Measurements from ENCODE around the gene TAOK2.

TAOK2 gene

DNA sequence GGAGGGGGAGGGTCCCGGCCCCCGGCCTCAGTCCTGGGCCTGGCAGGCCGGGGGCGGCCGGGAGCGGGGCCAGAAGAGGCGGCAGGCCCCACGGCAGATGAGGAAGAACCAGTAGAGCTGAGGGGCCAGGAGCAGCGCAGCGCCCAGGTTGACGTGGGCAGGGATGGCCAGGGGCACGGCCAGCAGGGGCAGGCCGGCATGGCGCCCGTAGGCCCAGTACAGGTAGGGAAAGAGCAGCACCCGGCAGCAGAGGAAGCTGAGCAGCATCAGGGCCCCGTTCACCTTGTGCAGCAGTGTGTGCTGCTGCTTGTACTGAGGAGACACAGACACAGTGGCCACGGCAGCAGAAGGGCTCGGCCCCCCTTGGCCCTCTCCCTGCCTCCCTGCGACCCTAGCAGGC is 51.5 kb downstream of the TAOK2 start:
- no peaks in the 10 kb centered on the region for H3K79me1 ChIP-seq (ENCODE audit: low read length)
- no peak overlapping the region for H3K9ac ChIP-seq (ENCODE audit: low read length)
- no peak overlapping the region for H3K4me3 ChIP-seq (ENCODE audit: low read length)
- no peaks in the 10 kb centered on the region for H3K79me2 ChIP-seq (ENCODE audit: control insufficient read depth, insufficient read depth, low read length)
- H3K23ac ChIP-seq (ENCODE audit: low read length): no peak overlapping the region
- no peak overlapping the region for H2BK15ac ChIP-seq (replicated peaks; ENCODE audit: low read depth)
- no peak overlapping the region for H3K4me2 ChIP-seq (ENCODE audit: low read length)
- no peaks in the 10 kb centered on the region for H3K36me3 ChIP-seq (ENCODE audit: control insufficient read depth, insufficient read depth, low read length)
- H3K4me1 ChIP-seq (ENCODE audit: control insufficient read depth, low read depth, low read length): no peaks in the 10 kb centered on the region
- H3K27ac ChIP-seq (ENCODE audit: low read depth, low read length): no peak overlapping the region
- H3K18ac ChIP-seq (ENCODE audit: low read length): no peak overlapping the region
- H3K4ac ChIP-seq (ENCODE audit: low read depth, low read length): no peak overlapping the region
- WGBS (ENCODE audit: extremely low coverage, insufficient coverage, low lambda C conversion rate): no CpG with 5 or more reads among the region's 20 CpGs
- H3K27me3 ChIP-seq (ENCODE audit: insufficient read depth, low read length, poor library complexity): no peaks in the 10 kb centered on the region
- H3K56ac ChIP-seq (ENCODE audit: low read length): no peak overlapping the region
- H2BK120ac ChIP-seq (ENCODE audit: low read depth, low read length): no peak overlapping the region
- H2BK5ac ChIP-seq (ENCODE audit: low read length): no peak overlapping the region
- H4K5ac ChIP-seq (ENCODE audit: low read length): no peak overlapping the region
- DNase-seq: no peak
- H2AK5ac ChIP-seq (ENCODE audit: low read length): no peak overlapping the region
- H4K8ac ChIP-seq (ENCODE audit: low read depth, low read length): no peak overlapping the region

DNA sequence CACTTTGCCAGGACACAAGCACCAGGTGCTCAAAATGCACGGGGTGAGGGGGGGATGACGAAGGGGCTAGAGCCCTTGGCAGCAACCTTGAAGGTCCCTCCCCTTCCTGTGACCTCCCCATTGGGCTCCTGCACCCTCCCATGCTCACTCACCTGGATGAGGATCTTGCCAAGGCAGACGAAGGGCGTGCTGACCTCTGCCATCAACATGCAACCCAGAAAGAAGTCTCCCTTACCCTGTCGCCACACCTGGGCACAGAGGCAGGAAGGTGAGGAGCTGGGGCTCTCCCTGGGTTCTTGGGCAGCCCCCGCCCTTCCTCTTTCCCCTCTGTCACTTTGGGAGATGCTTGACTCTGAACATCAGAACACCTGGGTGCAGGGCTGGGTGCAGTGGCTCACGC is 51.9 kb downstream of the TAOK2 start:
- Histone ChIP-seq H3K4ac (ENCODE audit: low read depth, low read length) (no peak overlapping the region), H3K36me3 (ENCODE audit: control insufficient read depth, insufficient read depth, low read length) (no peaks in the 10 kb centered on the region), H3K79me2 (ENCODE audit: control insufficient read depth, insufficient read depth, low read length) (no peaks in the 10 kb centered on the region), H3K79me1 (ENCODE audit: low read length) (no peaks in the 10 kb centered on the region), H3K4me3 (ENCODE audit: low read length) (no peak overlapping the region), H2BK5ac (ENCODE audit: low read length) (no peak overlapping the region), H3K27me3 (ENCODE audit: insufficient read depth, low read length, poor library complexity) (no peaks in the 10 kb centered on the region), H3K18ac (ENCODE audit: low read length) (no peak overlapping the region), H3K23ac (ENCODE audit: low read length) (no peak overlapping the region), H2BK15ac (replicated peaks; ENCODE audit: low read depth) (no peak overlapping the region), H2AK5ac (ENCODE audit: low read length) (no peak overlapping the region), H4K8ac (ENCODE audit: low read depth, low read length) (no peak overlapping the region), H2BK120ac (ENCODE audit: low read depth, low read length) (no peak overlapping the region), H4K5ac (ENCODE audit: low read length) (no peak overlapping the region), H3K4me1 (ENCODE audit: control insufficient read depth, low read depth, low read length) (no peaks in the 10 kb centered on the region), H3K27ac (ENCODE audit: low read depth, low read length) (no peak overlapping the region), H3K4me2 (ENCODE audit: low read length) (no peak overlapping the region), H3K9ac (ENCODE audit: low read length) (no peak overlapping the region), H3K56ac (ENCODE audit: low read length) (no peak overlapping the region)
- no CpG with 5 or more reads among the region's 7 CpGs for WGBS (ENCODE audit: extremely low coverage, insufficient coverage, low lambda C conversion rate)
- DNase-seq: no peak

DNA sequence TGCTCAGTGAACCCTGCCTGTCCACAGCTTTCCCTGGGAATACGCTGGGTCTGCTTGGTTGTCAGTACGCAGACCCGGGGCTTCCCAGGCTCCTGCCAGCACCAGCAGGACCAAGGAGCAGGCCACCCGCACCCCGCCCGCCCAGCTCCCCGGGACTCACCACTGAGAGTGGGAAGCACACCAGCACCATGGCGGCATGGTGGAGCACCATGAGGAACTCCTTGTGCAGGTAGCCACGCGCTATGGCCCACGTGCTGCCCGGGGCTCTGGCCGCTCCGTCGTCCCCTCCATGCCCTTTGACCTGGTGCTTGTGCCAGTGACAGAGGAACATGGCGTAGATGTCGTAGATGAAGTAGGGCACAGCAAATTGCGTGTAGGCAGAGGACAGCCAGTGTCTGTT is 52.8 kb downstream of the TAOK2 start:
- no CpG with 5 or more reads among the region's 18 CpGs for WGBS (ENCODE audit: extremely low coverage, insufficient coverage, low lambda C conversion rate)
- H3K9ac ChIP-seq (ENCODE audit: low read length): no peak overlapping the region
- no peak for DNase-seq
- no peak overlapping the region for H2BK120ac ChIP-seq (ENCODE audit: low read depth, low read length)
- no peak overlapping the region for H3K27ac ChIP-seq (ENCODE audit: low read depth, low read length)
- no peaks in the 10 kb centered on the region for H3K79me2 ChIP-seq (ENCODE audit: control insufficient read depth, insufficient read depth, low read length)
- no peak overlapping the region for H4K8ac ChIP-seq (ENCODE audit: low read depth, low read length)
- no peak overlapping the region for H3K23ac ChIP-seq (ENCODE audit: low read length)
- H3K4ac ChIP-seq (ENCODE audit: low read depth, low read length): no peak overlapping the region
- peaks cover 2% of the 10 kb centered on the region for H3K4me1 ChIP-seq (ENCODE audit: control insufficient read depth, low read depth, low read length)
- no peaks in the 10 kb centered on the region for H3K79me1 ChIP-seq (ENCODE audit: low read length)
- no peak overlapping the region for H2BK15ac ChIP-seq (replicated peaks; ENCODE audit: low read depth)
- H3K36me3 ChIP-seq (ENCODE audit: control insufficient read depth, insufficient read depth, low read length): no peaks in the 10 kb centered on the region
- H3K4me2 ChIP-seq (ENCODE audit: low read length): no peak overlapping the region
- H2BK5ac ChIP-seq (ENCODE audit: low read length): no peak overlapping the region
- H4K5ac ChIP-seq (ENCODE audit: low read length): no peak overlapping the region
- H3K18ac ChIP-seq (ENCODE audit: low read length): no peak overlapping the region
- H3K27me3 ChIP-seq (ENCODE audit: insufficient read depth, low read length, poor library complexity): no peaks in the 10 kb centered on the region
- no peak overlapping the region for H2AK5ac ChIP-seq (ENCODE audit: low read length)
- H3K56ac ChIP-seq (ENCODE audit: low read length): no peak overlapping the region
- no peak overlapping the region for H3K4me3 ChIP-seq (ENCODE audit: low read length)

DNA sequence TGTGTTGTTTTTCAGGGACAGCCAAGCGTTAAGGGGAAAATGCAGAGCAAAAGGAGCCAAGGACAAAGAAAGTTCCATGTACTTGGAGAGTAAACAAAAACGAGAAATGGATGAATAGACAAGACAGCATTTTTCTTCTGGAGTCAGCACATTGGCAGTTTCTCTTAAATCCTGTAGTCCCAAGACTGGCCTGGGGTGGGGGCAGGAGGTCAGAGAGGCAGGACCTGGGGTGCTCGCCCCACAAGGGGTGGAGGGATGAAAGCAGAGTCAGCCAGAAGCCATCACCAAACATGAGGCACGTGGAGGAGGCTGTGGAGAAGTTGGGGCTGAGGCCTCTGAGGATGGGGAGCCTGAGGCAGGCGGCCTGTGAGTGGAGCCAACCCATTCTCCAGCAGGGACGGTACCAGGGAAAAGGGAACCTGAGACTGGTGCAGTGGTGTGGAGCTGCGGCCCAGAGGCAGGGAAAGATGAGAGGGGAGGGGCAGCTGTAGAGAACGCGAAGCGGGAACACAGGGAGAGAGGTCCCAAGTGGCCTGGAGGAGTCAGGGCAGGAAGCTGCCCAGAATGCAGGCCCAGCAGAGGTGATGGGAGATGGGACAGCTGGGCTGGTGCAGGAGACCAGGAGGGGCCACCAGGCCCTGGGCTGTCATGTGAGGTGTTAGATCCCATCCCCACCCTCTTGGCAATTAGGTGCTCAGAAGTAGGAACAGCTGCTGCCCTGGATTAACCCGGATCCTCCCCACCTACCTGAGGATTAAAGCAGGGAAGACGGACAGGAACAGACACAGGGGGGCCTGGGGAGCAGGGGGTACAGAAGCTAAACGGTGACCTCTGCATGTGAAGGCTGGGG is 54.1 kb downstream of the TAOK2 start:
- no peak for DNase-seq
- Histone ChIP-seq H3K27ac (ENCODE audit: low read depth, low read length) (no peak overlapping the region), H4K5ac (ENCODE audit: low read length) (no peak overlapping the region), H3K23ac (ENCODE audit: low read length) (no peak overlapping the region), H3K79me2 (ENCODE audit: control insufficient read depth, insufficient read depth, low read length) (no peaks in the 10 kb centered on the region), H2BK5ac (ENCODE audit: low read length) (no peak overlapping the region), H3K79me1 (ENCODE audit: low read length) (no peaks in the 10 kb centered on the region), H3K9ac (ENCODE audit: low read length) (no peak overlapping the region), H2BK15ac (replicated peaks; ENCODE audit: low read depth) (no peak overlapping the region), H3K18ac (ENCODE audit: low read length) (no peak overlapping the region), H4K8ac (ENCODE audit: low read depth, low read length) (no peak overlapping the region), H3K4me1 (ENCODE audit: control insufficient read depth, low read depth, low read length) (peaks cover 5% of the 10 kb centered on the region), H2BK120ac (ENCODE audit: low read depth, low read length) (no peak overlapping the region), H3K4me2 (ENCODE audit: low read length) (no peak overlapping the region), H3K27me3 (ENCODE audit: insufficient read depth, low read length, poor library complexity) (no peaks in the 10 kb centered on the region), H3K36me3 (ENCODE audit: control insufficient read depth, insufficient read depth, low read length) (no peaks in the 10 kb centered on the region), H2AK5ac (ENCODE audit: low read length) (no peak overlapping the region), H3K56ac (ENCODE audit: low read length) (no peak overlapping the region), H3K4ac (ENCODE audit: low read depth, low read length) (no peak overlapping the region), H3K4me3 (ENCODE audit: low read length) (no peak overlapping the region)
- WGBS (ENCODE audit: extremely low coverage, insufficient coverage, low lambda C conversion rate): no CpG with 5 or more reads among the region's 13 CpGs

DNA sequence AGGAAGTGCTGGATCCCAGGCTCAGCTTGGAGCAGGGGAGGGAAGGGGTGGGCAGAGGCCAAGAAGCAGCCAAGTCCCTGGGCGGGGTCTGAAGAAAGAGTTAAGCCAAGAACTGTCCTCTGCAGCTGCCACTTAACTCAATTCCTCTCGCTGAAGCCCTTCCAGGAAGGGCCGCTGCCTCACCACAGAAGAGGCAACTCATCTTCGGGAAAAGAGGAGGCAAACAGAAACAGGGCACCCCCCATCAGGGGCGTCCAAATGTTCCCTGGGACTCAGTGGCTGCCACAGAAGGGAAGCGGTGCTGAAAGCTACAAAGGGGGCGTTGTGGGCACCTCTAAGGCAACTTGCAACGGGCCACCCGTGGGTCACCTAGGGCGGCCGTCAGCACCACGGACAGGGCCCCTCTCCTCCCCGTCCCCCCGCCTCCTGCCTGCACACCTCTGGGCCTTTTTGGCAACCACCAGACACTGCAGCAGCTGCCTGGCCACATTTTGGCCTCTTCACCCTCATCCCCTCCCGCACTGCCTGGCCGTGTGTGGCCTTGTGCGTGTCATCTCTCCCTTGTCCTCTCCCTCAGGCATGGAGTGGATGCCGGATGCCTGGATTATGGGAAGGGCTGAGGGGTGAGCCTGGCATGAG is 54.9 kb downstream of the TAOK2 start:
- WGBS (ENCODE audit: extremely low coverage, insufficient coverage, low lambda C conversion rate): no CpG with 5 or more reads among the region's 18 CpGs
- no peak overlapping the region for H3K18ac ChIP-seq (ENCODE audit: low read length)
- no peaks in the 10 kb centered on the region for H3K27me3 ChIP-seq (ENCODE audit: insufficient read depth, low read length, poor library complexity)
- H2AK5ac ChIP-seq (ENCODE audit: low read length): no peak overlapping the region
- no peak overlapping the region for H3K9ac ChIP-seq (ENCODE audit: low read length)
- H3K79me1 ChIP-seq (ENCODE audit: low read length): no peaks in the 10 kb centered on the region
- H2BK15ac ChIP-seq (replicated peaks; ENCODE audit: low read depth): no peak overlapping the region
- H3K4me3 ChIP-seq (ENCODE audit: low read length): no peak overlapping the region
- no peak overlapping the region for H3K23ac ChIP-seq (ENCODE audit: low read length)
- DNase-seq: peak; percentile 67
- H3K79me2 ChIP-seq (ENCODE audit: control insufficient read depth, insufficient read depth, low read length): no peaks in the 10 kb centered on the region
- H3K27ac ChIP-seq (ENCODE audit: low read depth, low read length): no peak overlapping the region
- H4K8ac ChIP-seq (ENCODE audit: low read depth, low read length): no peak overlapping the region
- no peak overlapping the region for H4K5ac ChIP-seq (ENCODE audit: low read length)
- H2BK120ac ChIP-seq (ENCODE audit: low read depth, low read length): no peak overlapping the region
- no peak overlapping the region for H3K4me2 ChIP-seq (ENCODE audit: low read length)
- no peak overlapping the region for H2BK5ac ChIP-seq (ENCODE audit: low read length)
- no peak overlapping the region for H3K56ac ChIP-seq (ENCODE audit: low read length)
- peaks cover 5% of the 10 kb centered on the region for H3K4me1 ChIP-seq (ENCODE audit: control insufficient read depth, low read depth, low read length)
- no peak overlapping the region for H3K4ac ChIP-seq (ENCODE audit: low read depth, low read length)
- H3K36me3 ChIP-seq (ENCODE audit: control insufficient read depth, insufficient read depth, low read length): no peaks in the 10 kb centered on the region

Data from mesendoderm (in vitro differentiated cells).